Heart right ventricle (tissue), 16 donors: ENCODE measurements around the gene TEX22. TPM values are rescaled to one million over a fixed set of nuclear protein-coding genes. Genes with fewer than 3 reads are reported as not detected.

ENCODE experiments used
- ATAC-seq, 8 donors: fragments of 200-7000 bp; cut with Tn5 transposase; one replicate each; pipeline ENCODE4 v1.9.1; 2020; ENCODE audit warnings: mild to moderate bottlenecking in 8 of 8, moderate library complexity in 8 of 8, moderate number of reproducible peaks in 1 of 8
- DNase-seq, 2 donors: peaks; one replicate each; pipeline ENCODE4 v3.0.0-alpha.2; 2020
- H3K27ac ChIP-seq, 10 donors: fragments of 200-600 bp; sonication (generic) in 2 of 10; one replicate each; pipeline versions ENCODE4 v1.5.0 to v1.8.0; 2020 to 2022; ENCODE audit warnings: mild to moderate bottlenecking in 3 of 10
- H3K27me3 ChIP-seq, 7 donors: fragments of 200-600 bp; one replicate each; pipeline ENCODE4 v1.8.0; 2021 to 2022; ENCODE audit warnings: mild to moderate bottlenecking in 2 of 7
- H3K36me3 ChIP-seq, 9 donors: fragments of 200-600 bp; sonication (generic) in 1 of 9; one replicate each; pipeline versions ENCODE4 v1.5.0 to v1.8.0; 2020 to 2022; ENCODE audit warnings: mild to moderate bottlenecking in 2 of 9
- H3K4me1 ChIP-seq, 9 donors: fragments of 200-600 bp; sonication (generic) in 1 of 9; one replicate each; pipeline versions ENCODE4 v1.5.0 to v1.8.0; 2020 to 2022; ENCODE audit warnings: mild to moderate bottlenecking in 4 of 9
- H3K4me3 ChIP-seq, 10 donors: fragments of 200-600 bp; sonication (generic) in 2 of 10; one replicate each; pipeline versions ENCODE4 v1.5.0 to v1.8.0; 2020 to 2022; ENCODE audit warnings: mild to moderate bottlenecking in 7 of 10, moderate library complexity in 2 of 10
- H3K9me3 ChIP-seq, 11 donors: fragments of 200-600 bp in 10 of 11; sonication (generic) in 2 of 11; one replicate each; pipeline versions ENCODE4 v1.5.0 to v1.8.0; 2013 to 2022; ENCODE audit warnings: mild to moderate bottlenecking in 2 of 11, control low read depth in 1 of 11, moderate library complexity in 1 of 11
- CTCF ChIP-seq, 9 donors: fragments of 200-600 bp; sonication (generic) in 2 of 9; IDR thresholded peaks; one replicate each; pipeline versions ENCODE4 v1.5.0 to v1.8.0; 2021 to 2022; ENCODE audit warnings: antibody characterized with exemption in 9 of 9, mild to moderate bottlenecking in 5 of 9, moderate library complexity in 1 of 9
- WGBS, 2 donors: extraction: QIAGEN DNeasy Blood & Tissue Kit; methylation state at CpG; one replicate each; pipeline ENCODE4 v1.1.7; 2013; ENCODE audit warnings: inconsistent platforms in 1 of 2; 5-methylcytosine and 5-hydroxymethylcytosine counted together
- intact Hi-C, 10 donors: fragments of 100-400 bp; cut with DNase I; formaldehyde crosslinking; loops; one replicate each; pipeline versions ENCODE4 v1.11.1 to v1.14.2; 2022
- polyA plus RNA-seq, 2 donors: library from polyadenylated mRNA; stranded (reverse); fragments of 200-250 nt; gene quantifications; one replicate each; pipeline ENCODE4 v1.2.3, GENCODE V29; 2013
- total RNA-seq, 10 donors: library from RNA; stranded (reverse); fragmentation: NEBNext Ultra II Directional in 3 of 10; extraction: Animal tissue kit (Norgen Biotek cat#: 25700) in 3 of 10; gene quantifications; one replicate each; pipeline versions ENCODE4 v1.2.1 to v1.2.4, GENCODE V29; 2021 to 2023
- donor health status: Arrhythmogenic right ventricular cardiomyopathy.
- donor health status: ischemic (EF 13 %, LVEDD 7.1; RV severe dilation, severe dysfunction).
- donor health status: healthy with polysubstance abuse.
- donor health status: DM: no; HTN: yes; CAD: no.
- donor health status: DM: no; HTN: no; CAD: no.
- donor health status: ischemic (EF 25% LVEDD 6.9; RV normal size, moderate dysfunction).
- donor health status: ischemic (EF 25% LVEDD 5.7; RV mildly dilated, moderate dysfunction).
- donor health status: healthy.
- donor health status: DM: yes; HTN: yes; CAD: no.
- donor health status: Ischemic cardiomyopathy.
- donor health status: ischemic (EF 35%, LVEDD 5.7; RV mildly dilated, moderate dysfunction).
- donor health status: nonischemic (EF 11% LVEDD 7.7; RV severe dilation, severe dysfunction).
- donor health status: DM: yes; HTN: yes; CAD: no.
- donor health status: PGD.
- donor health status: ischemic (EF 29% LVEDD 5.4; RV normal size, mild dysfunction).
- donor health status: nonischemic (EF 23%, LVEDD 6.1; RV moderate dilation, normal function).

TEX22 gene
- total and polyA plus RNA-seq, 12 donors: 0.07 to 2.0 (median 0.66) TPM; not detected in 2

DNA sequence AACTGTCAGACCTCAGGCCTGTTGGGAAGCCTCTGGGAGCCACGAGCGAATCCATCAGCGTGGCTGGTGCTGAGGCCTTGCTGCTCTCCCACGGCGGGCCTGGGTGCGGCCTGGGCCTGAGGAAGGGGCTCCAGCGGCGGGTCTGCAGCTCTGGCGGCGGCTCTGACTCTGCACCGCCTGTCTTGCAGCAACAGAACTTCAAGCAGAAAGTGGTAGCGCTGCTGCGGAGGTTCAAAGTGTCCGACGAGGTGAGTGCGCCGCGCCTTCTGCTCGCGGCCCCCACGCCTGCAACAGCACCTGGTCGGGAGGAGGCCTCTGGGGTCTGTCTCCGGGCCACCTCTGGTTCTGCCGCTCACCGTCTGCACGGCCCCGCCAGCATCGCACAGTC lies 28.7 kb upstream of the TEX22 start:
- ATAC-seq: peak in 1 of 8 donors; percentile 3
- H3K27ac ChIP-seq: no peak overlapping the region
- DNase-seq: peak in 1 of 2 donors; percentile 13
- no peak overlapping the region for H3K4me3 ChIP-seq
- H3K4me1 ChIP-seq: peaks cover 0 to 9% (median 0%) of the 10 kb centered on the region in 9 donors
- peaks cover 0 to 50% (median 4%) of the 10 kb centered on the region in 9 donors for H3K36me3 ChIP-seq
- WGBS, 2 donors: 95 to 97% methylated on average over 28 of the region's 28 CpGs
- H3K9me3 ChIP-seq: no peaks in the 10 kb centered on the region
- H3K27me3 ChIP-seq: no peaks in the 10 kb centered on the region
- no peak for TF ChIP-seq CTCF (IDR thresholded peaks at IDR 0.05)
- intact Hi-C loops: loop anchor here (2.0 to 10.0 kb wide), 12 partner anchors 43 to 159 kb away; partner anchors contain the start of genes TMEM121 (in 6 of the 10), TEDC1 (in 3 of the 10) and CRIP1 (in 1 of the 10)

- no peaks in the 10 kb centered on the region for H3K9me3 ChIP-seq
- no peak overlapping the region for H3K4me3 ChIP-seq
- intact Hi-C loops: loop anchor here in 7 of 10 donors (5.0 to 10.0 kb wide), 7 partner anchors 38 to 153 kb away; partner anchors contain the start of genes TMEM121 (in 3 of the 7) and TEDC1 (in 1 of the 7)
- TF ChIP-seq CTCF (IDR thresholded peaks at IDR 0.05): no peak
- peaks cover 0 to 23% (median 4%) of the 10 kb centered on the region in 9 donors for H3K36me3 ChIP-seq
- H3K27me3 ChIP-seq: no peaks in the 10 kb centered on the region
- DNase-seq (no peak), ATAC-seq (no peak)
- H3K27ac ChIP-seq: no peak overlapping the region
- H3K4me1 ChIP-seq: peaks cover 0 to 13% (median 0%) of the 10 kb centered on the region in 9 donors
- 89 to 90% methylated on average over 11 of the region's 11 CpGs for WGBS, 2 donors
Observed at GRCh38 chr14:105374389-105374788, 23.9 kb upstream of the TEX22 start.

DNA sequence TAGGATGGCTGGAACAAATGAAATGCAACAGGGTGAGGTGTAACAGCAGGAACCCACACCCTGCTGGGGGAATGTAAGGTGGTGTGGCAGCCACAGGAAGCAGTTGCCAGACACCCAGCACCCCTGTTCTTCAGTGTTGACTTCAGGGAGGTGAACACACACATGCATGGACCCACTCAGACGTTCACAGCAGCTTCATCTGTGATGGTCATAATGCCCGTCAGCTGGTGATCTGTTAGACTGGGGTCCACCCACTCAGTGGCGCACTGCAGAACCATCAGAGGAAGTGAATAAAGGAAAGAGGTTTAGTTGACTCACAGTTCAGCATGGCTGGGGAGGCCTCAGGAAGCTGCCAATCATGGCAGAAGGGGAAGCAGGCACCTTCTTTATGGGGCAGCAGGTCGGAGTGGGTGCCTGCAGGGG lies 22.7 kb upstream of the TEX22 start:
- Histone ChIP-seq H3K9me3 (no peaks in the 10 kb centered on the region), H3K36me3 (peaks cover 0 to 22% (median 5%) of the 10 kb centered on the region in 9 donors), H3K4me1 (peaks cover 0 to 11% (median 0%) of the 10 kb centered on the region in 9 donors), H3K4me3 (no peak overlapping the region), H3K27ac (no peak overlapping the region), H3K27me3 (no peaks in the 10 kb centered on the region)
- no peak for TF ChIP-seq CTCF (IDR thresholded peaks at IDR 0.05)
- DNase-seq (no peak), ATAC-seq (no peak)
- WGBS, 2 donors: 74 to 85% methylated on average over 4 of the region's 4 CpGs
- intact Hi-C loops: loop anchor here in 4 of 10 donors (10.0 kb wide), 3 partner anchors 59 to 149 kb away; partner anchors contain the start of gene TMEM121 (in 1 of the 4)

GRCh38 chr14:105376521-105377440 lies 21.6 kb upstream of the TEX22 start:
- ATAC-seq (peak in 2 of 8 donors; percentile 6 to 12), DNase-seq (no peak)
- no peak for TF ChIP-seq CTCF (IDR thresholded peaks at IDR 0.05)
- no peak overlapping the region for H3K27ac ChIP-seq
- H3K4me3 ChIP-seq: no peak overlapping the region
- H3K27me3 ChIP-seq: no peaks in the 10 kb centered on the region
- WGBS, 2 donors: 84 to 88% methylated on average over 34 of the region's 34 CpGs
- H3K9me3 ChIP-seq: no peaks in the 10 kb centered on the region
- peaks cover 0 to 30% (median 5%) of the 10 kb centered on the region in 9 donors for H3K36me3 ChIP-seq
- peaks cover 0 to 6% (median 0%) of the 10 kb centered on the region in 9 donors for H3K4me1 ChIP-seq
- intact Hi-C loops: loop anchor here in 4 of 10 donors (10.0 kb wide), 3 partner anchors 58 to 148 kb away; partner anchors contain the start of gene TMEM121 (in 1 of the 4)
